ENCODE measurements around the gene PRR22. TPM values are rescaled to one million over a fixed set of nuclear protein-coding genes. Genes with fewer than 3 reads are reported as not detected.

PRR22 gene
- total RNA-seq, 1 experiment from 2014 or later: 5.6 TPM

DNA sequence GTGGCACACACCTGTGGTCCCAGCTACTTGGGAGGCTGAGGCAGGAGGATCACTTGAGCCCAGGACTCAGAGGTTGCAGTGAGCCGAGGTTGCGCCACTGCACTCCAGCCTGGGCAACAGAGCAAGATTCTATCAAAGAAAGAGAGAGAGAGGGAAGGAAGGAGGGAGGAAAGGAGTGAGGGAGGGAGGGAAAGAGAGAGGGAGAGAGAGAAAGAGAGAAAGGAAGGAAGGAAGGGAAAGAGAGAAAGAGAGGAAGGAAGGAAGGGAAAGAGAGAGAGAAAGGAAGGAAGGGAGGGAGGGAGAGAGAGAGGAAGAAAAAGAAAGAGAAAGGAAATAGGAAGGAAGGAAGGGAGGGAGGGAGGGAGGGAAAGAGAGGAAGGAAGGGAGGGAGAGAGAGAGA lies 32.7 kb upstream of the PRR22 start:
- ATAC-seq: no peak
- Histone ChIP-seq H3K4me1 (ENCODE audit: insufficient read depth, low read length) (no peaks in the 10 kb centered on the region), H3K4me2 (ENCODE audit: low read length) (no peak overlapping the region), H3K27me3 (ENCODE audit: low read length) (no peaks in the 10 kb centered on the region), H4K20me1 (ENCODE audit: low read length) (no peaks in the 10 kb centered on the region), H3K9me3 (ENCODE audit: low read length) (no peaks in the 10 kb centered on the region), H3K9me2 (replicated peaks; ENCODE audit: low read length) (no peaks in the 10 kb centered on the region), H3K79me2 (ENCODE audit: low read length) (no peaks in the 10 kb centered on the region), H3K4me3 (ENCODE audit: low read length) (no peak overlapping the region), H3K9ac (ENCODE audit: low read length) (no peak overlapping the region), H3K27ac (ENCODE audit: low read length) (no peak overlapping the region), H2AFZ (ENCODE audit: low read length) (no peak overlapping the region), H3F3A (ENCODE audit: low read length, unreplicated experiment) (no peaks in the 10 kb centered on the region), H3K36me3 (ENCODE audit: low read depth, low read length) (no peaks in the 10 kb centered on the region)
- ChIA-PET CTCF (no interaction called here), POLR2A (ENCODE audit: unreplicated experiment) (no interaction called here)
- no TSS peak for BruUV-seq (replicated peaks)
- DNase-seq: no peak
- TF ChIP-seq EZH2phosphoT487 (IDR thresholded peaks at IDR 0.05; ENCODE audit: borderline replicate concordance, low read length): no peak
- TF ChIP-seq, protein P1, sequence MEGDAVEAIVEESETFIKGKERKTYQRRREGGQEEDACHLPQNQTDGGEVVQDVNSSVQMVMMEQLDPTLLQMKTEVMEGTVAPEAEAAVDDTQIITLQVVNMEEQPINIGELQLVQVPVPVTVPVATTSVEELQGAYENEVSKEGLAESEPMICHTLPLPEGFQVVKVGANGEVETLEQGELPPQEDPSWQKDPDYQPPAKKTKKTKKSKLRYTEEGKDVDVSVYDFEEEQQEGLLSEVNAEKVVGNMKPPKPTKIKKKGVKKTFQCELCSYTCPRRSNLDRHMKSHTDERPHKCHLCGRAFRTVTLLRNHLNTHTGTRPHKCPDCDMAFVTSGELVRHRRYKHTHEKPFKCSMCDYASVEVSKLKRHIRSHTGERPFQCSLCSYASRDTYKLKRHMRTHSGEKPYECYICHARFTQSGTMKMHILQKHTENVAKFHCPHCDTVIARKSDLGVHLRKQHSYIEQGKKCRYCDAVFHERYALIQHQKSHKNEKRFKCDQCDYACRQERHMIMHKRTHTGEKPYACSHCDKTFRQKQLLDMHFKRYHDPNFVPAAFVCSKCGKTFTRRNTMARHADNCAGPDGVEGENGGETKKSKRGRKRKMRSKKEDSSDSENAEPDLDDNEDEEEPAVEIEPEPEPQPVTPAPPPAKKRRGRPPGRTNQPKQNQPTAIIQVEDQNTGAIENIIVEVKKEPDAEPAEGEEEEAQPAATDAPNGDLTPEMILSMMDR (conservative IDR thresholded peaks at IDR 0.05; ENCODE audit: low read depth, low read length): no peak
- TF ChIP-seq EZH2 (IDR thresholded peaks at IDR 0.05; ENCODE audit: low read length, unreplicated experiment): no peak
- intact Hi-C loops (cut with micrococcal nuclease): no loop called here

DNA sequence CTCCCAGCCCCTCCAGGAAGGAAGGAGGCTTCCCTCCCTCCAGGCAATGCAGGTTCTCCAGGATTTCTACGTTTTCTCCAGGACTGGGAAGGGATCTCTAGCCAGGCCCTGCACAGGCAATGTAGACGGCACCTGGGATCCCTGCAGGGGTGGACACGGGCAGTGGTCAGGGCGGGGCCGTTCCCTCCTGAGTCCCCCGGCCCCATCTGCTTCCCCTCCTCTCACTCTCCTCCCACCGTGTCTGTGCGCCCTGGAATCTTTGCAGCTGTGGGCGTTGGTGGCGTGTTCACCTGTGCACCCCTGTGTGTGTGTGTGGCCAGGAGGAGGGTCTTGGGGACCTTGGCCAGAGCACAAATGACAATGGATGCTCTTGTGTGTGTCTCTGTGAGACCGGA lies 30.3 kb upstream of the PRR22 start:
- Histone ChIP-seq H2AFZ (ENCODE audit: low read length) (no peak overlapping the region), H3K27me3 (ENCODE audit: low read length) (no peaks in the 10 kb centered on the region), H3F3A (ENCODE audit: low read length, unreplicated experiment) (no peaks in the 10 kb centered on the region), H3K4me1 (ENCODE audit: insufficient read depth, low read length) (no peaks in the 10 kb centered on the region), H3K9me2 (replicated peaks; ENCODE audit: low read length) (no peaks in the 10 kb centered on the region), H3K36me3 (ENCODE audit: low read depth, low read length) (no peaks in the 10 kb centered on the region), H3K4me2 (ENCODE audit: low read length) (no peak overlapping the region), H3K4me3 (ENCODE audit: low read length) (no peak overlapping the region), H3K27ac (ENCODE audit: low read length) (no peak overlapping the region), H4K20me1 (ENCODE audit: low read length) (no peaks in the 10 kb centered on the region), H3K9me3 (ENCODE audit: low read length) (no peaks in the 10 kb centered on the region), H3K9ac (ENCODE audit: low read length) (no peak overlapping the region), H3K79me2 (ENCODE audit: low read length) (no peaks in the 10 kb centered on the region)
- no peak for ATAC-seq
- BruUV-seq (replicated peaks): no TSS peak
- TF ChIP-seq, protein P1 (conservative IDR thresholded peaks at IDR 0.05; ENCODE audit: low read depth, low read length): no peak
- TF ChIP-seq EZH2 (IDR thresholded peaks at IDR 0.05; ENCODE audit: low read length, unreplicated experiment) (no peak), EZH2phosphoT487 (IDR thresholded peaks at IDR 0.05; ENCODE audit: borderline replicate concordance, low read length) (no peak)
- intact Hi-C loops (cut with micrococcal nuclease): no loop called here
- ChIA-PET CTCF (no interaction called here), POLR2A (ENCODE audit: unreplicated experiment) (no interaction called here)
- DNase-seq: no peak

DNA sequence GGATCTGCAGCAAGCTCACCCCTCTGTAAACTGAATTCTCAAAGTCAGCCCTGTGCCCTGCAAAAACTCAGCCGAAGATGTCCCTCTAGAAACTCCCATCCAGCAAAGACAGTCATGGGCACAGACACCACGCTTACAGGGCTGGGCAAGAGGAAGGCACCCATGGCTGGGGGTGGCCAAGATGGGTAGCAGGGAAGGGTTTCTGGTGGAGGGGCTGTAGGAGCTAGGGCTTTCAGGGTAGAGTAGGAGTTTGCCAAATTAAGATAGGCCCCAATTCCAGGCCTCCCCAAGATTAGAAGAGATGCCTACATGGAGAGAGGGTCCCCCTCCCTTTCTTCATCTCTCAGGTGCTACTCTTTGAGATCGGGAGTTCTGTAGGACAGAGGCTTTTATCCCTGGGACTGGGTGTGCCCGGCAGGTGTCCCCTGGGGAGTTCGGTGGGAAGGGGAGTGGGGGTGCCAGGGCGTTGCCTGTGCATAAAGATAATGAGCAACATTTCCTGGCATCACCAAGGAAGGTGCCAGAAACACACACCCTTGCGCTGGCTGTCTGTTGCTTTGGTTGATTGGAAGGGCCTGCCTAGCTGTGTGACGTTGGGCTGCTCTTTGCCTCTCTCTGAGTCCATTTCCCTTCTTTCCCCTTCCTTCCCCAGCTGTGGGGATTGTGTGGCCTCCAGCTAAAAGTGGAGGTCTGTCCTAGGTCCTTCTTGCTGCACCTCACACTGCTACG lies 29.7 kb upstream of the PRR22 start:
- ATAC-seq: no peak
- Histone ChIP-seq H3K36me3 (ENCODE audit: low read depth, low read length) (no peaks in the 10 kb centered on the region), H3F3A (ENCODE audit: low read length, unreplicated experiment) (no peaks in the 10 kb centered on the region), H3K9ac (ENCODE audit: low read length) (no peak overlapping the region), H4K20me1 (ENCODE audit: low read length) (no peaks in the 10 kb centered on the region), H3K4me2 (ENCODE audit: low read length) (no peak overlapping the region), H3K79me2 (ENCODE audit: low read length) (no peaks in the 10 kb centered on the region), H3K9me3 (ENCODE audit: low read length) (no peaks in the 10 kb centered on the region), H3K4me1 (ENCODE audit: insufficient read depth, low read length) (no peaks in the 10 kb centered on the region), H3K27ac (ENCODE audit: low read length) (no peak overlapping the region), H3K9me2 (replicated peaks; ENCODE audit: low read length) (no peaks in the 10 kb centered on the region), H3K4me3 (ENCODE audit: low read length) (no peak overlapping the region), H2AFZ (ENCODE audit: low read length) (no peak overlapping the region), H3K27me3 (ENCODE audit: low read length) (no peaks in the 10 kb centered on the region)
- ChIA-PET CTCF (no interaction called here), POLR2A (ENCODE audit: unreplicated experiment) (no interaction called here)
- no peak for TF ChIP-seq EZH2phosphoT487 (IDR thresholded peaks at IDR 0.05; ENCODE audit: borderline replicate concordance, low read length)
- DNase-seq: no peak
- BruUV-seq (replicated peaks): no TSS peak
- intact Hi-C loops (cut with micrococcal nuclease): no loop called here
